Left kidney (tissue), 2 donors: ENCODE measurements around the gene CBFA2T3. TPM values are rescaled to one million over a fixed set of nuclear protein-coding genes. Genes with fewer than 3 reads are reported as not detected.

ENCODE experiments used
- DNase-seq: peaks from one replicate; pipeline ENCODE4 v3.0.0-alpha.2; 2013
- polyA plus RNA-seq: library from polyadenylated mRNA; unstranded; fragments of 120-200 nt; gene quantifications from one replicate; pipeline ENCODE4 v1.2.1, GENCODE V29; 2013; ENCODE audit not compliant: insufficient read length

The CBFA2T3 gene
- polyA plus RNA-seq, 1 donor = 2.1 TPM

DNA sequence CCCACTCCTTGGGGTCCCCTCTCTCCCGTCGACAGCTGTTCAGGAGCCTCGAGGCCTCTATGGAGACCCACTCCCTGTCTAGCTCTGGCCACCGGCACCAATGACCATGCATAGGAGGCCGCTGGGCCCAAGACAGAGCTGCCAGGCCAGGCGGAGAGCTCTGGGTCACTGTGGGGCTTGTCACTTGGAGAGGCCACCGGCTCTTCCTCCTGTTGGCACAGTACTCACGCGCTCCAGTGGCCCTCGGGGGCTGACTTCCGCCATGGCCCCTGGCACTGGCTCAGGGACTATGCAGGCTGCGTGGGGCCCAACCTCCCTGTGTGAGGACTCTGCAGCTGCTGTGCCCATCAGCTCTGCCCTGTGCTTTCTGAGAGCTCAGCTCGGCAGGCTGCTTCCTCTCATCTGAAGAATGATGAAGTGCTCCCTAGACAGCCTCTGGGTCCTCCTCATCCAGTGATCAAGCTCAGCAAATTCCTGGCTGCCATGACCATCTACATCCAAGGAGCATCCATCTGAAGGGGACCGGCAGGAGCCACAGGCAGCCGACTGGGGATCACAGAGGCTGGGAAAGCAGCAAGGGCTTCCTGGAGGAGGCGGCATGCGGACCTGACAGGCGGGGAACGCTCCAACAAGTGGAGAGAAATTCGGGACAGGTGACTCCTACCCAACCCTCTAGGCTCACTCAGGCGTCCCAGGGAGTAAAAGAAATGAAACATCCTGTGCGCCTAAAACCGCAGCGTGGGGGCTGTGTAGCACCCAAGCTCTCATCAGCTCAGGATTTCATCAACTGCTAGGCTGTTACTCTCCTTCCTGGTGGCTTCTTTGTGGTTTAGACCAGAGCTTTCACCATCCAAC, 137.0 kb downstream of the CBFA2T3 start:
- no peak for DNase-seq

DNA sequence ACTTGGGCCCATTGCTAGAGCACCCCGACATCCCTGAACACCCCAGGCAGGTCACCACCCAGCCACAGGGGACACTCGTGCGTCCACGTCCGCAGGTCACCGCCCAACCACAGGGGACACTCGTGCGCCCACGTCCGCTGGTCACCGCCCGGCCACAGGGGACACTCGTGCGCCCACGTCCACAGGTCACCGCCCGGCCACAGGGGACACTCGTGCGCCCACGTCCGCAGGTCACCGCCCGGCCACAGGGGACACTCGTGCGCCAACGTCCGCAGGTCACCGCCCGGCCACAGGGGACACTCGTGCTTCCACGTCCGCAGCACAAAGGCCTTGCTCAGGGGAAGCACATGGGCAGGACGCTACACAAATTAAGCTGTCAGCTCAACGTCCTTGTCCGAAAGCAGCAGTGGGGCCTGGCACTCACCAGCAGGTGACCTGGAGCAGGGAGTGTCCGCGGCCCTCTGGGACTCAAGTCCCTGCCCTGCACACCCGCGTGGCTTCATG, 137.9 kb downstream of the CBFA2T3 start:
- no peak for DNase-seq

DNA sequence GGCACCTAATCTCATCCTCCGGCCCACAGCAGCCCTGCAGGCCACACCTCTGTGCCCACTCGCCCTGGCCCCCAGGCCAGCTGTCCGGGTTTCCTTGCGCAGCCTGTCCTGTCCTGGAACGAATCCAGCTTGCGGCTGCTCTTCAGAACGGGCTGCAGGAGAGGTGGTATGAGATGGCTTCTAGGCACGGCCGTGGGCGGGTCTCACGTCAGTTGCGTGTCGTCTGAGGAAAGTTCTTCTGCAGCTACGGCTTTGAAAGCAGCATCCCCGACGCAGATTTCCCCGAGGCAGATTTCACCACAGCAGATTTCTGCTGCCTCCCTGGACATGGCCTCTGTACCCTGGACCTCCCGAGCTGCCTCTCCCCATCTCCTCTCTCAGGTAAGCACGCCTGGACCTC, 138.4 kb downstream of the CBFA2T3 start:
- DNase-seq = no peak

- no peak for DNase-seq
Observed at GRCh38 chr16:88837806-88838205, 139.2 kb downstream of the CBFA2T3 start.

- DNase-seq = no peak
Observed at GRCh38 chr16:88836791-88837190, 140.2 kb downstream of the CBFA2T3 start.

GRCh38 chr16:88835818-88836217, 141.2 kb downstream of the CBFA2T3 start:
- no peak for DNase-seq

GRCh38 chr16:88835383-88835782, 141.6 kb downstream of the CBFA2T3 start:
- no peak for DNase-seq

DNA sequence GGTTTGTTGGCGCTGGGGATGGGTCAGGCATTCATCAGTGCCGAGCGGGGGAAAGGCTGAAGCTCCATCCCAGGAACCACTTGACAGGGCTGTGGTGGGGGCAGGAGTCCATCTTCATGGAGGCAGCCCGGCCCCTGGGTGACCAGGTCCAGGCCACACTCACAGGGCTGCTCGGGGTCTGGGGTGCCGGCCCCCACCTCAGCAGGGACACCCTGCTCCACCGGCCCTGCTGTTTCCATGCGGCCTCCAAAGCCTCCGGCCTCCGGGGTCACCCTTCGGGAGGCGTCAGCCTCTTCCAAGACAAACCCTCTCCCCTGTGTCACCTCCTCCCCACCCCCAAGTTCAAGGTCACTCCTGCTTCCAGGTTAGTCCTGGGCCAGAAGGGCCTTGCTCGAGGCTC, 142.3 kb downstream of the CBFA2T3 start:
- DNase-seq = no peak

DNA sequence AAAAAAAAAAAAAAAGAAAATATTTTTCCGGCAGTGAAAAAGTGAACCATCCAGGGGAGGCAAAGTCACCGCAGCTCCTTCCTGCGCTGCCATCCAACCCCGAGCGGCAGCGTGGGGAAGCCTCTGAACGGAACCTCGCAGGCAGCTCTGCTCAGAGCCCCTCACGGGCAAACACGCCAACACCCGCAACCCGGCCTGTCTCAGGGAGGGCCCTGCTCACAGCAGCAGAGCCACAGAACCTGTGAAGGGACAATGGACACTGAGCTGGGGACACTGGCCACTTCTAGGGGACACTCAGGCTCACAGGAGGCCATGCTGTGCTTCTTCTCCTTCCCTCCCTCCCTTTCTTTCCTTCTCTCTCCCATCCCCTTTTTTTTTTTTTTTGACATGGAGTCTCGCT, 143.9 kb downstream of the CBFA2T3 start:
- DNase-seq = no peak

DNA sequence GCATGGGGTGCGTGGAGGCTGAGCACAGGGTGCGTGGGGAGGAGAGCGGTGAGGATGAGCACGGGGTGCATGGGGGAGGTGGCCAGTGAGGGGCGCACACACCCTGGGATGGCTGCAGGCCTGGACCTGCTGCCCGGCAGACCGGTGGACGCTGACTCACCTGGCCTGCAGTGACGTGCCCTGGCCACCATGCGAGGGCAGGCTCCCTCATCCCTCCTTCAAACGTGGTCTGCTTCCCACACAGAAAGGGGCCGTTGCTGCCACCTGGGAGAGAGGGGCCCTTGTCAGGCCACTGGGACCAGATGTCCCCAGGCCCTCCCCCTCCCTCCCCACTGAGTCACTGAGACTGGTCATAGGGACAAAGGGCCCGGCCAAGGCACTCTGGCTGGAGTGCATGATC, 145.2 kb downstream of the CBFA2T3 start:
- DNase-seq = no peak

GRCh38 chr16:88830783-88831182, 146.2 kb downstream of the CBFA2T3 start:
- DNase-seq = no peak

- peak; percentile 53 for DNase-seq
Observed at GRCh38 chr16:88830258-88830657, 146.7 kb downstream of the CBFA2T3 start.

DNA sequence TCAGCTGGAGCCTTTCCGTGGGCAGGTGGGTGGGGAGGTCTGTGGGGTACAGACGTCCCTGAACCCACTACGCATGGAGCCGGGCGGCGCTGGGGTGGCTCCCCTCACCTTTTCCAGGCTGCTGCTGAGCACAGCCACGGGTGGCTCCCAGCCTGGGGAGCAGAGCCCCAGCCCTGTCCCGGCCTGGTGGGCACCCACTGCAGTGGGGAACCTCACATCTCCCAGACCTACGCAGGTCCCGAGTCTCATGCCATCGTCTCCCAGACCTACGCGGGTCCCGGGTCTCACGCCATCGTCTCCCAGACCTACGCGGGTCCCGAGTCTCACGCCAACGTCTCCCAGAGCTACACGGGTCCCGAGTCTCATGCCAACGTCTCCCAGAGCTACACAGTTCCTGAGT, 148.3 kb downstream of the CBFA2T3 start:
- no peak for DNase-seq

GRCh38 chr16:88827727-88828126, 149.3 kb downstream of the CBFA2T3 start:
- DNase-seq = no peak

DNA sequence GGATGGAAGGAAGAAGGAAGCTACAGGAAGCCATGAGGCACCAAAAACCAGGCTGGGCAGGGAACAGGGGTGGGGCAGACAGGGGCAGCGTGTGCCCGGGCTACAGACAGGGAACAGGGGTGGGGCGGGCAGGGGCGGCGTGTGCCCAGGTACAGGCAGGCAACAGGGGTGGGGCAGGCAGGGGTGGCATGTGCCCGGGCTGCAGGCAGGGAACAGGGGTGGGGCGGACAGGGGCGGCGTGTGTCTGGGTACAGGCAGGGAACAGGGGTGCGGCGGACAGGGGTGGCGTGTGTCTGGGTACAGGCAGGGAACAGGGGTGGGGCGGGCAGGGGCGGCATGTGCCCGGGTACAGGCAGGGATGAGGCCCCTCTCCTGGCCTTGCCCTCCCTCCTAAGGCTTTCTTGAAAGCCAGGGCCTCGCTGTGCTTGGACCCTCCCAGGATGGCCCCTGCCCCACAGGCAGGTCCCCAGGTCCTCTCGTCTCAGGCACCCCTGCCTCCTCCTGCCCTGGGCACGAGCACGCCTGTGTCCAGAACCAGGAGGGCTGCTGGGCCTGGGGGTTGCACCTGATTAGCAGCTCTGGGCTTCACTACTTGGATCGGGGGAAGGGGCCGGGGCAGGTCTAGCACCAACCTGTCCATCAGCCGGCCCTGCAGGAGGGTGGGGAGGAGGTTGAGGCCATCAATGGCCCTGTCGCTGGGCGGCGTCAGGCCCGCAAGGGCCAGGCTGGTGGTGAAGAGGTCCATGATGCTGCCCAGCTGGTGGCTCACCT, 150.8 kb downstream of the CBFA2T3 start:
- DNase-seq = no peak

- DNase-seq = no peak
Observed at GRCh38 chr16:88825146-88825545, 151.9 kb downstream of the CBFA2T3 start.

Other genes with a start within 250 kb of the CBFA2T3 start
- gene PIEZO1, start 192.0 kb downstream of the CBFA2T3 start, polyA plus RNA-seq = 31.9 TPM
- gene CDT1, start 173.4 kb downstream of the CBFA2T3 start, polyA plus RNA-seq = 13.3 TPM
- gene APRT, start 165.3 kb downstream of the CBFA2T3 start, polyA plus RNA-seq = 72.3 TPM
- 22.2 TPM for gene GALNS, start 120.3 kb downstream of the CBFA2T3 start, polyA plus RNA-seq
- 73.7 TPM for gene TRAPPC2L, start 120.1 kb downstream of the CBFA2T3 start, polyA plus RNA-seq
- not detected for gene PABPN1L, start 110.5 kb downstream of the CBFA2T3 start, polyA plus RNA-seq
- gene ACSF3, start 116.6 kb upstream of the CBFA2T3 start, polyA plus RNA-seq = 30.5 TPM
- 2.7 TPM for gene CDH15, start 194.5 kb upstream of the CBFA2T3 start, polyA plus RNA-seq
- gene SLC22A31, start 223.3 kb upstream of the CBFA2T3 start, polyA plus RNA-seq = 0.48 TPM
- gene ZNF778, start 240.5 kb upstream of the CBFA2T3 start, polyA plus RNA-seq = 7.0 TPM